Lower leg skin (tissue), 3 donors: ENCODE data around the gene ARHGEF6.

Experiments
- POLR2A ChIP-seq, 2 donors: fragments of 450-650 bp; IDR thresholded peaks; one replicate each; pipeline ENCODE4 v1.6.1; 2016 to 2017; ENCODE audit warnings: antibody characterized with exemption in 2 of 2, mild to moderate bottlenecking in 1 of 2, moderate library complexity in 1 of 2
- TF ChIP-seq, protein P1 (sequence below), 3 donors: fragments of 450-650 bp; IDR thresholded peaks; one replicate each; pipeline ENCODE4 v1.5.1; 2016; ENCODE audit warnings: antibody characterized with exemption in 3 of 3, mild to moderate bottlenecking in 3 of 3, moderate library complexity in 2 of 3

GRCh38 chrX:136768469-136769084, 12.2 kb downstream of the ARHGEF6 start:
- TF ChIP-seq, protein P1, sequence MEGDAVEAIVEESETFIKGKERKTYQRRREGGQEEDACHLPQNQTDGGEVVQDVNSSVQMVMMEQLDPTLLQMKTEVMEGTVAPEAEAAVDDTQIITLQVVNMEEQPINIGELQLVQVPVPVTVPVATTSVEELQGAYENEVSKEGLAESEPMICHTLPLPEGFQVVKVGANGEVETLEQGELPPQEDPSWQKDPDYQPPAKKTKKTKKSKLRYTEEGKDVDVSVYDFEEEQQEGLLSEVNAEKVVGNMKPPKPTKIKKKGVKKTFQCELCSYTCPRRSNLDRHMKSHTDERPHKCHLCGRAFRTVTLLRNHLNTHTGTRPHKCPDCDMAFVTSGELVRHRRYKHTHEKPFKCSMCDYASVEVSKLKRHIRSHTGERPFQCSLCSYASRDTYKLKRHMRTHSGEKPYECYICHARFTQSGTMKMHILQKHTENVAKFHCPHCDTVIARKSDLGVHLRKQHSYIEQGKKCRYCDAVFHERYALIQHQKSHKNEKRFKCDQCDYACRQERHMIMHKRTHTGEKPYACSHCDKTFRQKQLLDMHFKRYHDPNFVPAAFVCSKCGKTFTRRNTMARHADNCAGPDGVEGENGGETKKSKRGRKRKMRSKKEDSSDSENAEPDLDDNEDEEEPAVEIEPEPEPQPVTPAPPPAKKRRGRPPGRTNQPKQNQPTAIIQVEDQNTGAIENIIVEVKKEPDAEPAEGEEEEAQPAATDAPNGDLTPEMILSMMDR (IDR thresholded peaks at IDR 0.05) = no peak
- TF ChIP-seq POLR2A (IDR thresholded peaks at IDR 0.05) = no peak
